Activated effector memory CD4-positive, alpha-beta T cell treated with Interleukin-2 at 50 U/mL for 16 hours (primary cell): Measurements from ENCODE around the gene RGS14.

Experiments
- DNase-seq: peaks from one replicate; pipeline ENCODE4 v3.0.0-alpha.2; 2020

The RGS14 gene

GRCh38 chr5:177357459-177358351 is at the start of gene RGS14:
Gene RGS14, plus strand, starts transcription at chr5:177357924. Its CDS starts 101 bp downstream, at chr5:177358025.
- DNase-seq = peak; percentile 66

GRCh38 chr5:177308740-177309139 is 49.0 kb upstream of the RGS14 start:
- DNase-seq = no peak

- DNase-seq = peak; percentile 61
These were observed 48.2 kb upstream of the RGS14 start for GRCh38 chr5:177309351-177310191.

GRCh38 chr5:177310332-177310731 is 47.4 kb upstream of the RGS14 start:
- DNase-seq = no peak

- DNase-seq = no peak
These were observed 46.9 kb upstream of the RGS14 start for GRCh38 chr5:177310757-177311391.

GRCh38 chr5:177311392-177311722 is 46.4 kb upstream of the RGS14 start:
- no peak for DNase-seq

- DNase-seq = peak; percentile 91
These were observed 45.7 kb upstream of the RGS14 start, which contains the start of gene MXD3 for GRCh38 chr5:177311723-177312648. Gene MXD3, minus strand, starts transcription at chr5:177311898. Its CDS starts 68 bp downstream, at chr5:177311830.

GRCh38 chr5:177312649-177313181 is 45.0 kb upstream of the RGS14 start:
- no peak for DNase-seq

DNA sequence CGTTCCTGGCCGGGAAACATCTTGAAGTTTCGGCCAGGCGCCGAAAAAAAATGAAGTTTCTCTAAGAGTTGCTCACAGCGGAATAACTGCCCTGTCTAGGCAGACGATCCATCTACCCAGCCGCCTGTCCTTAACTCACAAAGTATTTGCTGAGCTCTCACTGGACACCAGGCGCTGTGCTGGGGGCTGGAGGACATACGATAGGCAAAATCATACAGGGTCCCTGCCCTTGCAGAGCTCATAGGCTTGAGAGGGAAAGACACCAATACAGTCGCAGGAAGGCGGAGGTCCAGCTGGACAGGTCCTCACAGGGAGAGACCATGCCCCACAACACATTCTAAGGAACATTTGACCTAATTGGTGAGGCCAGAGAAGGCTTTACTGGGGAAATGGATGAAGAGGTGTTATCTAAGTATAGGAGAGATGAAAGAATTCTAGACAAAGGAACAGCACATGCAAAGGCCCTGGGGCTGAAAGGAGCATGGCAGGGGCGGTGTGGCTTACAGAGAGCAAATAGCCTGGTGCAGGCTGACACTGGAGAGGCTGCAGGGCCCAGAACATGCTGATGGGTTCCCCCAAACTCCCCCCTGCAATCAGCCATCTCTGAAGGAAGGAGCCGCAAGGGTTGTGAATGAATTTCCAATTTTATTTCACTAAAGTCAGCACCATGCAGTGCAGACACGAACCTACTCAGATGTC is 44.0 kb upstream of the RGS14 start:
- DNase-seq = no peak

- no peak for DNase-seq
These were observed 43.1 kb upstream of the RGS14 start for GRCh38 chr5:177314376-177315342.

DNA sequence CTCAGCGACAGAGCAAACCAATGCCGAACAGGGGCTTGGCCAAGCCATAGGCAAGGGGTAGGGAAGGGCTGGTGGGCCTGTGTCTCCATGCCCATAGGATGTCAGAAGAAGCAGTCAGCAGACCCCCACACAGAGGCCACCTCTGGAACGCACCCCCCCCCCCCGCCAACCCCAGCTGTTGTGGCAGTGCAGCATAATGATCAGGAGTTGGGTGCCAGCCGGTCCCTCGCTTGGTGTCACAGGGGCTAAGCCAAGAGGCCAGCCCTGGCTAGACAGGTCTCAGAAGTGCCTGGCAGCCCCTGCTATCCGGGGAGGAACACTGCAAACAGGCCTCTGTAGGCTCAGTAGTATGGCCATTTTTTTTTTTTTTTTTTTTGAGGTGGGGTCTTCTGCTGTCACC is 42.3 kb upstream of the RGS14 start:
- no peak for DNase-seq

DNA sequence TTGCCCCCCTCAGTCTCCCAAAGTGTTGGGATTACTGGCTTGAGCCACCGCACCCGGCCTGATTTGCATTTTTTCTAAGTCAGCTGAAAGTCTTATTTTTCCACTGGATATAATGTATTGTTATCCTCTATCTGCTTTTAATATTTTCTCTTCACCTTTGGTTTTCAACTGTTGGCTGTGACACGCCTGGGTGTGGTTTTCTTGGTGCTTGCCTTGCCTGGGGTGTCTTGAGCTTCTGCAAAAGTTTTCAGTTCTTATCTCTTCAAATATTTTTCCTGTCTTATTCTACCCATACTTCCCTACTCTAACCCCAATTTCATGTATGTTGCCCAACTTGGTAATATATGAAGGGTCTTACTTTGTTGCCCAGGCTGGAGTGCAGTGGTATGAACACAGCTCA is 41.7 kb upstream of the RGS14 start:
- no peak for DNase-seq

DNA sequence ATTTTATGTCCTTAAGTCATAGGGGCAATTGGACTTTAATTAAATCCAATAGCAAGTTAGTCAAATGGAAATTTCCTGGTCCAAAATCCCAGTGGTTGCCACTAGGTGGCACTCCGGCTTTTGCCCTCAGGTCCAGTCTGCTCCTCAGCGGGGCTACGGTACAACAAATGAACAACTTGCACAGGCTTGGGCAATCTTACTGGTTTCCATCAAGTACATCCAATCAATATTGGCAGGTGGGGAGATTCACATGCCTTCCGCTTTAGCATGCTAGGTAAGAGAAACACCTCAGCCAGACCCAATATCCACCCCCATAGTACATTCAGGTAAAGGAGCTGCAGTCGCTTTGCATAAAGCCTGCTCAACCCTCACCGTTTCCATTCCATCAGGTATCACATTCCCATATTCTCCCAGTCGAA is 39.8 kb upstream of the RGS14 start:
- peak; percentile 63 for DNase-seq

DNA sequence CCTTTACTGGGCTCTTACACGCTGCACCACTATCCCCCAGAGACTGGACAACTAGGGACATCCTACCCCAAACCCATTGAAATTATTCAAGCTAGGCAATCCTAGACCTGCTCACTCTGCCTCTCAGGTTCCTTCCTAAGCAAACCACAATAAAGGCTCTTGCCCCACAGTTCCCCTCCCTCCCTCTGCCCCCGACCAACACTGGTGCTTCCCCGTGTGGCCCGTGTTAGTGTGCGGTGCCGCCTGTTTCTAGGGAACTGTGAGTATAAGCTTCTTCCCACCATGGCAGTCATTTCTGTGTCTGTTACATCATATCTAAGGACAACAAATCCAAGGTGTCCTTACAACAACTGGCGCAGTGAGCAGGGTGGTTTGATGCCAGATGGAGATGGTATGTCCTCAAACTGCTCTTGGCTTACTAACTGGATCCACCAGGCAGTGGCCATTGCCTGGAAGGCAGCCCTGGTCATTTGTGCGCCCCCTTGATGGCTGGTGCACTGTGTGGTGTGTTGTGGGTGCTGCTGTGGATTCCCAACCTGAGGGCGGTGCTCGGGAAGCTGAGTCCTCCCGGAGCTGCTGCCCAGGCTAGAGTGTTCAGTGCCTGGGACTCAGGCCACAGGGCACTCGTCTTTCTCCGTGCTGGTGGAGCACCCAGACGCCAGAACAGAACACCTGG is 37.7 kb upstream of the RGS14 start:
- no peak for DNase-seq

- no peak for DNase-seq
These were observed 36.8 kb upstream of the RGS14 start for GRCh38 chr5:177320879-177321278.

DNA sequence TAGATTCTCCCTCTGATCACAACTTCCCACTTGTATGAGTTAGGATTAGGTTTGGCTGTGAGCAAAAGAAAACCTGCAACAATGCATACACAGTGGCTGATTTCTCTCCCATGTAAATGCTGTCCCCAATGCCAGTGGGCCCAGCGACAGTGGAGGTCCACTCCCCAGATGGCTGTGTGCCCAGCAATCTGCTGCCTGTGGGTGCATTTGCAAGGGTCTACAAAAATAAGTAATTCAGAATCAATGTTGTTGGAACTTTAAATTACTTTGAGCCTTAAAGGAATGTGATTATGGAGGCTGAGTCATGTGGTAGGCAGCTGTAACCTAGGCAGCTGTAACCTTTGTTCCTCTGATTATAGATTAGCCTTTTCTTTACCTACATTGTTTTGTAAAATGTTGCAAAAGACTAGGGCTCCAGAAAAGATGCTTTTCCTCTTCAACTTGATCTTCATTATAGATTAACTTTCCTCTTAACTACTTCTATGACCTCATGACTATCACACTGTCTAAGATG is 31.8 kb upstream of the RGS14 start:
- DNase-seq = no peak

DNA sequence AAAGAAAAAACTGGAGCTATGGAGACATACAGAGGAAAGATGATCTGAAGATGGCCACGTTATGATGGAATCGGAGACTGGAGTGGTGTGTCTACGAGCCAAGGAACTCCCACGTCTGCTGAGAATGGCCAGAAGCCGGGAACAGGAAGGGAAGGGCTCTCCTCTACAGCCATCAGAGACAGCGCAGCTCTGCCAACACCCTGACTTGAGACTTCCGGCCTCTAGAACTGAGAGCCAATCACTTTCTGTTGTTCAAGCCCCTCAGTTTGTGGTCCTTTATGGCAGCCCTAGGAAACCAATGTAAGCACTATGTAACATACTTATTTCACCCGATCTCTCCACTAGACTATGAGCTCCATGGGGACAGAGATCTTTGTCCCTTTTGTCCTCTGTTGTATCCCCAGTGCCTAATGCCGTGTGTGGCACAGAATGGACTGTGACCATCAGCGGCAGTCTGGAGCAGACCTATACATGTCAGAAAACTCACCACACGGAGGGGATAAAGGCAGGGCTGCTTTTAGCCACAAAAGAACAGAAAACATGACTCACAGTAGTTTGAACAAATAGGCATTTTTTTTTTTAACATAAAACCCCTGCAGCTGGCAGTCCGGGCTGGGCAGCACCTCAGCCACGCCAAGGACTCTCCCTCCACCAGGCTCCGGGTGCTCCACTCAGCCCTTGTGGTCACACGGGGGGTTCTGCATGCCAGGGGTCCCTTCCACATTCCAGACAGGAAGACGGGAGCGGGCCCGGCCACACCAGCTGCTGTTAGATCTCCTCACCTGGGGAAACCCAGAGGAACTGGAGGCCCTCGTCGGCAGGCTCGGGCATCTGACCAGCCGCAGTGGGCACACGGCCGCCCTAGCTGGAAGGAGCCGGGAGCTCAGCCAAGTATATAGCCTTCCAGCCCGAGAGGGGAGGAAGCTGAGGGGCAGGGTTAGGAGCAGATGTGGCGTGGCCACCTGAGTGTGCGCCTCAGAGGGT is 29.9 kb upstream of the RGS14 start:
- no peak for DNase-seq
